Duodenal mucosa (tissue), 2 donors: ENCODE results near the gene GLP1R.

Experiments
- H3K27ac ChIP-seq: one replicate; pipeline ENCODE4 v1.7.0; 2013; ENCODE audit warnings: low read depth, low read length
- H3K27me3 ChIP-seq, 2 donors: one replicate each; pipeline ENCODE4 v1.7.0; 2013; ENCODE audit warnings: low read length in 2 of 2, control low read depth in 1 of 2; ENCODE audit not compliant: insufficient read depth in 2 of 2, control insufficient read depth in 1 of 2
- H3K36me3 ChIP-seq, 2 donors: one replicate each; pipeline ENCODE4 v1.7.0; 2013; ENCODE audit warnings: low read length in 2 of 2, control low read depth in 1 of 2; ENCODE audit not compliant: insufficient read depth in 2 of 2, control insufficient read depth in 1 of 2
- H3K4me1 ChIP-seq, 2 donors: one replicate each; pipeline ENCODE4 v1.7.0; 2013; ENCODE audit warnings: low read length in 2 of 2, control low read depth in 1 of 2; ENCODE audit not compliant: insufficient read depth in 2 of 2, control insufficient read depth in 1 of 2
- H3K4me3 ChIP-seq, 2 donors: one replicate each; pipeline ENCODE4 v1.7.0; 2013; ENCODE audit warnings: low read length in 2 of 2, low read depth in 1 of 2
- H3K9ac ChIP-seq, 2 donors: one replicate each; pipeline ENCODE4 v1.7.0; 2013; ENCODE audit warnings: low read length in 2 of 2, low read depth in 1 of 2
- H3K9me3 ChIP-seq, 2 donors: one replicate each; pipeline ENCODE4 v1.7.0; 2013; ENCODE audit warnings: low read length in 2 of 2, control low read depth in 1 of 2; ENCODE audit not compliant: control insufficient read depth in 1 of 2

The GLP1R gene

GRCh38 chr6:39041072-39041471 lies 7.5 kb upstream of the GLP1R start:
- H3K9me3 ChIP-seq: no peaks in the 10 kb centered on the region
- no peaks in the 10 kb centered on the region for H3K4me1 ChIP-seq
- no peak overlapping the region for H3K4me3 ChIP-seq
- H3K27me3 ChIP-seq: peaks cover 11 to 29% of the 10 kb centered on the region in 2 donors
- H3K27ac ChIP-seq: no peak overlapping the region
- no peaks in the 10 kb centered on the region for H3K36me3 ChIP-seq
- H3K9ac ChIP-seq: no peak overlapping the region

- H3K27me3 ChIP-seq: peaks cover 15 to 31% of the 10 kb centered on the region in 2 donors
- no peak overlapping the region for H3K4me3 ChIP-seq
- no peaks in the 10 kb centered on the region for H3K4me1 ChIP-seq
- H3K27ac ChIP-seq: no peak overlapping the region
- no peaks in the 10 kb centered on the region for H3K36me3 ChIP-seq
- no peaks in the 10 kb centered on the region for H3K9me3 ChIP-seq
- no peak overlapping the region for H3K9ac ChIP-seq
Measured at GRCh38 chr6:39043776-39044175, 4.8 kb upstream of the GLP1R start.

GRCh38 chr6:39044181-39044580 lies 4.4 kb upstream of the GLP1R start:
- no peak overlapping the region for H3K9ac ChIP-seq
- H3K27ac ChIP-seq: no peak overlapping the region
- no peaks in the 10 kb centered on the region for H3K36me3 ChIP-seq
- H3K9me3 ChIP-seq: no peaks in the 10 kb centered on the region
- H3K27me3 ChIP-seq: peaks cover 15 to 35% of the 10 kb centered on the region in 2 donors
- no peak overlapping the region for H3K4me3 ChIP-seq
- no peaks in the 10 kb centered on the region for H3K4me1 ChIP-seq

- Histone ChIP-seq H3K9me3 (no peaks in the 10 kb centered on the region), H3K27me3 (peaks cover 19 to 37% of the 10 kb centered on the region in 2 donors), H3K36me3 (no peaks in the 10 kb centered on the region), H3K9ac (no peak overlapping the region), H3K4me3 (peak overlapping the region in 1 of 2 donors; percentile 29), H3K27ac (no peak overlapping the region), H3K4me1 (no peaks in the 10 kb centered on the region)
Measured at GRCh38 chr6:39047434-39048327, 900 bp upstream of the GLP1R start.

- Histone ChIP-seq H3K4me3 (no peak overlapping the region), H3K9me3 (no peaks in the 10 kb centered on the region), H3K36me3 (no peaks in the 10 kb centered on the region), H3K27ac (no peak overlapping the region), H3K9ac (no peak overlapping the region), H3K4me1 (peaks cover 18 to 19% of the 10 kb centered on the region in 2 donors), H3K27me3 (peaks cover 19 to 37% of the 10 kb centered on the region in 2 donors)
Measured at GRCh38 chr6:39049575-39050283, 1.1 kb downstream of the GLP1R start.

GRCh38 chr6:39050453-39051112 lies 2.0 kb downstream of the GLP1R start:
- Histone ChIP-seq H3K4me1 (peaks cover 21 to 23% of the 10 kb centered on the region in 2 donors), H3K4me3 (no peak overlapping the region), H3K36me3 (no peaks in the 10 kb centered on the region), H3K27me3 (peaks cover 19 to 37% of the 10 kb centered on the region in 2 donors), H3K9me3 (no peaks in the 10 kb centered on the region), H3K27ac (no peak overlapping the region), H3K9ac (no peak overlapping the region)

GRCh38 chr6:39051399-39052122 lies 3.0 kb downstream of the GLP1R start:
- Histone ChIP-seq H3K27me3 (peaks cover 19 to 34% of the 10 kb centered on the region in 2 donors), H3K9me3 (no peaks in the 10 kb centered on the region), H3K27ac (no peak overlapping the region), H3K4me1 (peaks cover 21 to 23% of the 10 kb centered on the region in 2 donors), H3K36me3 (no peaks in the 10 kb centered on the region), H3K9ac (no peak overlapping the region), H3K4me3 (no peak overlapping the region)

- H3K9me3 ChIP-seq: no peaks in the 10 kb centered on the region
- H3K27me3 ChIP-seq: peaks cover 8 to 18% of the 10 kb centered on the region in 2 donors
- H3K4me1 ChIP-seq: peaks cover 21 to 23% of the 10 kb centered on the region in 2 donors
- no peak overlapping the region for H3K4me3 ChIP-seq
- H3K36me3 ChIP-seq: no peaks in the 10 kb centered on the region
- no peak overlapping the region for H3K27ac ChIP-seq
- H3K9ac ChIP-seq: no peak overlapping the region
Measured at GRCh38 chr6:39053016-39053624, 4.5 kb downstream of the GLP1R start.

GRCh38 chr6:39053854-39054576 lies 5.4 kb downstream of the GLP1R start:
- H3K36me3 ChIP-seq: no peaks in the 10 kb centered on the region
- H3K9me3 ChIP-seq: no peaks in the 10 kb centered on the region
- H3K27me3 ChIP-seq: peaks cover 3 to 12% of the 10 kb centered on the region in 2 donors
- peaks cover 21 to 23% of the 10 kb centered on the region in 2 donors for H3K4me1 ChIP-seq
- peak overlapping the region in 1 of 2 donors; percentile 11 for H3K4me3 ChIP-seq
- peak overlapping the region in 1 of 2 donors; percentile 41 for H3K9ac ChIP-seq
- H3K27ac ChIP-seq: no peak overlapping the region
